Measurements from ENCODE around the gene MAGEA8.
"Not testable (repeated sequence)": the region's sequence is repeated elsewhere in the genome, so short reads cannot be mapped to it uniquely, and the experiment has no call there.

The MAGEA8 gene

DNA sequence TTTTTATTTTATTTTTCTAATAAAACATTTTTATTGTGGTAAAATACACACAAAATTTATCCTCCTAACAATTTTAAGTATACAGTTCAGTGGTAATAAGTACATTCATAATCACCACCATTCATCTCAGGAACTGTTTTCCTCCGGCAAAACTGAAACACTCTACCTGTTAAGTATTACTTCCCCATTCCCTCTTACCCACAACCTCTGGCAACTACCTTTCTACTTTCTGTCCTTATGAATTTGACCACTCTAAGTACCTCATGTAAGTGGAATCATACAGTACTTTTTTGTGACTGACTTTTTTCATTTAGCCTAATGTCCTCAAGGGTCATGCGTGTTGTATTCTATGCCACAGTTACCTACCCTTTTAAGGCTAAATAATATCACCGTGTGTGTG is 27.3 kb downstream of the MAGEA8 start:
- FAIRE-seq = no peak

GRCh38 chrX:149908727-149909126 is 27.7 kb downstream of the MAGEA8 start:
- FAIRE-seq = no peak

DNA sequence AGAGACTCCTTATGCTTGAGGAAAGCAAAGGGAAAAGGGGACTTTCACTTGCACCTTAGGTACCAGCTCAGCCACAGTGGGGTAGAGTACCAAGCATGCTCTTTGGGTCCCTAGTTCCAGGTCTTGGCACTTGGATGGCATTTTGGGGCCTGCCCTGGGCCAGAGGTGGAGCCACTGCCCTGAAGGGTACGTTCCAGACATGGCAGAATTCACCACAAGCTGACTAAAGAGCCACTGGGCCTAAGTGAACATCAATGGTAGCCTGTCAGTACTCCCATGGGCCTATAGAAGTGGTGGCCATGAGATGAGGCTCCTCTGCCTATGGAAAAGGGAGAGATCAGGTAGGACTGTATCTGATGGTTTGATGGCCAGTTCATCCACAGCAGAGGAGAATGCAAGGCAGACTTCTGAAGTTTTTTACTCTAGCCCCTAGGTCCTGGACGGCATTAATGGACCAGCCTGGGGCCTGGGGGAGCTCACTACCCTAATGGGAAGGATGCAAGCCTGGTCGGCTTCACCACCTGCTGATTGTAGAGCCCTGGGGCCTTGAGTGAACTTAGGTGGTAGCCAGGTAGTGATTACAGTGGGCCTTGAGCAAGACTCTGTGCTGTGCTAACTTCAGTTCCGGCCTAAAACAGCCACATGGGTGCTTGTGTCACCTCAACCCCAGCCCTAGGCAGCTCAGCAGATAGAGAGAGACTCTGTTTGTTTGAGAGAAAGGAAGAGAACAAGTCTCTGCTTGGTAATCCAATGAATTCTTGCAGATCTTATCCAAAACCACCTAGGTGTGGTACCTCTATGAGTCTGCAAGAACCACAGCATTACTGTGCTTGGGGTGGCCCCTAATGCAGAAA is 28.6 kb downstream of the MAGEA8 start:
- FAIRE-seq = no peak

DNA sequence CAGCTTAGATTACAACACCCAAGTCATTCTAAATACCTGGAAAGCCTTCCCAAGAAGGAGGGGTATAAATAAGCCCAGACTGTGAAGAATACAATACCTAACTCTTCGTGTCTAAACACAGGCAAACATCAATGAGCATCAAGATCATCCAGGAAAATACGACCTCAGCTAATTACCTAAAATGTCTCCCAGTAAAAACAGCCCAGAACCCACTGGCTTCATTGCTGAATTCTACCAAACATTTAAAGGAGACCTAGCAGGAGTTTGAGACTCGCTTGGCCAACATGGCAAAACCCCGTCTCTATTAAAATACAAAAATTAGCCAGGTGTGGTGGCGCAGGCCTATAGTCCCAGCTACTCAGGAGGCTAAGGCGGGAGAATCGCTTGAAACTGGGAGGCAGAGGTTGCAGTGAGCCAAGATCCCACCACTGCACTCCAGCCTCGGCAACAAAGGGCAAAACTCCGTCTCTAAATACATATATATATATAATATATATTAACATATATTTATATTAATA is 29.3 kb downstream of the MAGEA8 start:
- no peak for FAIRE-seq

DNA sequence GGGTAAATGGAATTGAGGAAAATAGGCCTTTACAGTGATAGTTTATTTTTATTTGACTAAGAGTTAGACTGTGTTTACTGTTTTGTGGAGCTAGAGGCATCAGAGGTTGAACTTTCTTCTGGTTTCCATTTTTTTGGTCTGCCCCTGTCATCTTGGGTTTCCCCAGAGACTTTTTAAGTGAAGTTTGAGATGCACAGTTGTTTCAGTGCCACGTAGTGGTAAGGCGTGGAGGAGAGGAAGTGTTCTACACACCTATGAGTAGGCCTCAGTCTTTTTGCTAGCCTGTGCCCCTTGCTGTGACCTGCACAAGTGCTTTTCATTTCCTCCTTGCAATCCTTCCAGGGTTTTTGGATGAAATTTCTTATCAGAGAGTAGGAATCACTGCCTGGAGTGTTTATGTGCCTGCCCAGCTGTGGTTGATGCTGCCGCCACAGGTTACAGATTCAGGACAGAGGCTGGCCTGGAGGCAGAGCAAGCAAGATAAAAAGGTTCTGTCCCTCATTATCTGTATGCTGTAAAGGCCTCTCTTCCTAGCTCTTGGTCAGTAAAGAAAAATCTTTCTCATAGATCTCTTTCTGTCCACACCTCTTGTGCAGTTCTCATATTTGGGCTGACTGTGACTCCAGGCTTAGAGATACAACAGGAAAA is 35.9 kb downstream of the MAGEA8 start:
- no peak for FAIRE-seq

DNA sequence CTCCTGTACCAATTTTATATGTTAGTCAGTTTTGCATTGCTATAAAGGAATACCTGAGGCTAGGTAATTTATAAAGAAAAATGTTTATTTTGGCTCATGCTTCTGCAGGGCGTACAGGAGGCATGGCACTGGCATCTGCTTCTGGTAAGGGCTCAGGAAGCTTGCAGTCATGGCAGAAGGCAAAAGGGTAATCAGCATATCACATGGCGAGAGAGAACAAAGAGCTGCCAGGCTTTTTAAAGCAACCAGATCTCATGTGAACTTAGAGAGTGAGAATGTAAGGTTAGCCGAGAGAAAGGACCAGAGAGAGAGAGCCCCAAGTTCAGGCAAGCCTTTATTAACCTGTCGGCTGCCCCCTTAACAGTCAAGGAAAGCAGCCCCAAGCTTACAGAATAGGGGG is 42.9 kb downstream of the MAGEA8 start:
- not testable (repeated sequence) for FAIRE-seq

- not testable (repeated sequence) for FAIRE-seq
Measured at GRCh38 chrX:149924434-149924833, 43.5 kb downstream of the MAGEA8 start.

DNA sequence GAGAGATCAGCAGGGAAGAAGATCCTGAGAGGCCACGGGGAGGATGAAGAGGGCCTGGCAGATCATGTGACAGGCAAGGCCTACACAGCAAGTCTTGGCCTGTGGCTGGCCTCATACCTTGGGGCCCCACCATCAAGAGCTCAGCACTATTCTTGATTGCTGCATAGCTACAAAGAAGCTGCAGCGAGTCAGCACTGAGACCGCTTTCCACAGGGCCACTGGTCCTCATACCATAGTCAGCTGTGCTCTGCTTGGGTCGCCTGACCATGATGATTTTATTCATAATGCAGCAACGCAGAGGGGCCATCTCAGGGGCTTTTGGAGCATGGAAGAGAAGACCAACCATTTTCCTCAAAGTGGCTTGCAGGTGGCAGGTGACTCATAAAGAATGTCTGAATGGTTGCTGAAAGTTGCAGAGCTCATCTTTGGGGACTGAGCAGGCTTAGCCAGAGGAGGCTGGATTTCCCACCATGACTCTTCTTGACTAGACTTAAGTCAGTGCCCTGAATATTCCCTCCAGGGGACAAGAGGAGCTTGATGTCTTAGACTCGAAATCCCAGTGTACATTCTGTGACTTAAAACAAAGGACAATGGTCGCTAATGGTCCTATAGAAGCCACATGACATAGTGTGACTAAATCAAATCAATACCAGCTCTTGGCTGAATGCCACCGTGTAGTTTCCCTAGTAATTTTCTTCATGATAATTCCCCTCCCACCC is 46.4 kb downstream of the MAGEA8 start:
- not testable (repeated sequence) for FAIRE-seq

DNA sequence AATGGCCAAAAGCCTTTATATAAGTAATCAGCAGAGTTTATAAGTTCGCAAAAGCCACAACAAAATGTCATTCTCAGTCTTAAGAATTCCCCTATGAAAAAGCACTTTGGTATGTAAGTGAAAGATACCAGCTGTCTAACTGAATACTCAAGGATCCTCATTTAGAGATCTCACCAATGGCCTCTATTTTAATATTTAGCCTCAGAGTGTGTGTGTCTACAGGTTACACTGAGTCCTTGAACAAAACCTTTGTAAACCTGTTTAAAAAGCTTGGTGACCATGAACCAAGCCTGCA is 46.9 kb downstream of the MAGEA8 start:
- FAIRE-seq = not testable (repeated sequence)

DNA sequence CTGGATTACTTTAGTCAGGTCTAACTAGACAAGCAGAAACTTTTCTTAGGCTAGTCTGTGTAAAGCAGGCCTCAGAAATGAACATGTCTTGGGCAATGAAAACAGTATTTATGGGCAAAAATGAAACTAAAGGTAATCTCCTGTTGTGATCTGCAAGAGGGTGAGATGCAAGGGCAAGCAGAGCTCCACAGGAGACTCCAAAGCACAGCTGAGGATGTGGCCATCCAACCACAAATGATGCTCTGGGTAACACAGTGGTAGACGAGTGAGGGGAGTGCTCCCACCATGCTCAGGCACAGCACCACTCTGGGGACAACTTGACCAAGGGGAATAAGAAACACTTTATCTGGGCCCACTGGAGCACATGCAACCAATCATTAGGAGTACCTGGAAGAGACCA is 47.7 kb downstream of the MAGEA8 start:
- FAIRE-seq = not testable (repeated sequence)

DNA sequence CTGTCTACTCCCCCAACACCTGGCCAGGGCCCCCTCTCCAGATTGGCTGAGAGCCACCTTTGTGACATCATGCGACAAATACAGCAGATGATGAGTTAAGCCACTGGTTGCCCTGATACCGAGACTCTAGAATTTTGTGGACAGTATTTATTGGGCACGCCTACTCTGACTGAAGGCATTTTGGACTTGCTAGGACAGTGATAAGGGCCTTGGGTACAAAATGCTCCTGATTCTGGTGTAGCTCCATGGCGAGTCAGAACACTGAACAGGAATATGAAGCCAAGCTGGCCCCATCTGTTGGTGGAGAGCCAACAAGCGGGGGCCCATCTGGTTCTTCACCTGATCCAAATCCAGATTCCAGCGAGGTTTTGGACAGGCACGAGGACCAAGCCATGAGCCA is 48.4 kb downstream of the MAGEA8 start, which contains the start of gene HSFX4:
Gene HSFX4 (plus strand): TSS at position 174 of the 400 bp plus-strand sequence. CDS start 72 bp downstream, at position 246.
- FAIRE-seq = not testable (repeated sequence)

DNA sequence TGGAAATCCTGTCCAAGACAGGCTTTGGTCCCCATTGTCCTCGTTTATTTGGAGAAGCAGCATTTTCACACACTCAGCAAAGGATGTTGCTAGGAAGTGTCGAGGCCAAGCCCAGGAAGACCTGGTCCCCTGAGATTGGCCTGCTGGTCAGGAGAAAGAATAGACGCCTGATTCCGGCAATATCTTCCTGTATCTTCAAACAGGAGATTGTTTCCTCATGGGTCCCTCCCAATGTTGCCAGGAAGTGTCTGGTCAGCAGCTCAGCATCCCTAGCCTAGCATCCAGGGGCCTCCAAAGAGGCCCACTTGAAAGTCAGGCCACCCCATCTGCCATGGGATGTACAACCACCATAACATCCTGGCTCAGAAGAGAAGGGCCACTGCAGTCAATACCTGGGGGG is 50.4 kb downstream of the MAGEA8 start:
- not testable (repeated sequence) for FAIRE-seq

DNA sequence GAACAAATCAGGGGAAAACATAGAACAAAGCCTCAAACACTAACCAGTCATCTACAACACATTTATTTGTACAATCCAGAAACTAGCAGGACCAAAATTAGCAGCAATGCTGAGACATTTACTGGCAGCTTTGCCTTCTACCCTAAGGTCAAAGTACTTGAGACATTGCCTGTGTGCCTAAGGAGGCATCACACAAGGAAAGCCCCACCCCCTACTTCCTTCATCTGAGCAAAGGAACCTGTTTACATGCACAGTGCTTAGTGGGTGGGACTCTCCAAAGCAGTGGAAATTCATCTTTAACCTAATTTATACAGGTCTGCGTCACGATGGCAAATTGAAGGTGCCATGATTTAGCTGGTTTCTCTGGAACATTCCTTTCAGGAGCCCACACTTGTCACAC is 51.2 kb downstream of the MAGEA8 start:
- not testable (repeated sequence) for FAIRE-seq

- not testable (repeated sequence) for FAIRE-seq
Measured at GRCh38 chrX:149932970-149933369, 52.0 kb downstream of the MAGEA8 start.

DNA sequence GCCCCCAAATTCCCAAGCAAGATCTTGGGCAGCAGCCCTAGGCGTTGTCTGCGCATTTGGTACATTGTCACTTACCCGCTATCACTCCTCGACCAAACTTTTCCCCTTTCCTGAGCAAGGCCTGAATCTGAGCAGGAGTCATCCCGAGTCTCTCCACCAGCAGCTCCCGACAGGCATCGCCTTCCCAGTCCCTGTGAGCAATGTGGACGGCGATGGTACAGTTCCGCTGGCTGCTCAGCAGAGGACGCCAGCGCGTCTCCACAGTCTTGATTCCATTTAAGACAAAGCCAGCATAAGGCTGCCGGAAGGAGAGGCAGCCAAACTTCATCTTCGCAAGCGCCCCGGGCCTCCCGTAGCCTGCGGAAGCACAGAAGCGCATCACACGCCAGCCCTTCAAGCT is 52.6 kb downstream of the MAGEA8 start:
- not testable (repeated sequence) for FAIRE-seq

Data from G401.6 (cell line).